HepG2 (cell line): Measurements from ENCODE around the gene SIDT1. TPM values are rescaled to one million over a fixed set of nuclear protein-coding genes. Genes with fewer than 3 reads are reported as not detected.

ENCODE experiments used
- ATAC-seq: fragments of 200-7000 bp; cut with Tn5 transposase; 3 replicates; pipeline ENCODE4 v1.9.1; 2020; ENCODE audit warnings: mild to moderate bottlenecking, moderate library complexity
- BruUV-seq: library from RNA; stranded (reverse); fragments of 400-500 nt; replicated peaks from 2 replicates; lab custom pipeline; 2021; lab: Mats Ljungman, UMichigan
- CTCF ChIA-PET: fragments of 300-600 bp; formaldehyde crosslinking; extraction: SDS; loops from one replicate; lab custom pipeline; 2021; ENCODE audit warnings: low total read pairs, inconsistent platforms, low intra/inter-chr PET ratio; lab: Yijun Ruan, JAX
- POLR2A ChIA-PET: fragments of 350-600 bp; sonication (Branson Sonifier 250); formaldehyde crosslinking; loops from one replicate; lab custom pipeline; 2020; ENCODE audit warnings: antibody characterized with exemption, inconsistent platforms; lab: Yijun Ruan, JAX
- DNase-seq: peaks from one replicate; pipeline ENCODE4 v3.0.0-alpha.2; 2015; ENCODE audit warnings: low spot score
- FAIRE-seq: peaks from 3 replicates; lab custom pipeline; 2011; peaks lifted over from hg19 to GRCh38; lab: Jason Lieb, UNC
- H2AFZ ChIP-seq: one replicate; pipeline ENCODE4 v1.6.1; 2011; ENCODE audit warnings: low read length, inconsistent platforms
- H3K27ac ChIP-seq: fragments of 300-600 bp; 3 replicates; pipeline ENCODE4 v1.8.0; 2011; ENCODE audit warnings: mixed run types, mild to moderate bottlenecking, mixed read lengths, low read length, inconsistent platforms; ENCODE audit not compliant: insufficient read depth; ENCODE audit errors: extremely low read length
- H3K27me3 ChIP-seq, 2 experiments: fragments of 200-600 bp in 1 of 2; 2 replicates in 1 of 2; 3 replicates in 1 of 2; pipeline versions ENCODE4 v1.6.0 to v1.8.0; 2011; ENCODE audit warnings: low read length in 2 of 2, mild to moderate bottlenecking in 2 of 2, moderate library complexity in 2 of 2, inconsistent platforms in 1 of 2; ENCODE audit not compliant: insufficient read depth in 2 of 2, control insufficient read depth in 1 of 2
- H3K36me3 ChIP-seq, 2 experiments: fragments of 200-600 bp in 1 of 2; replicated peaks in 1 of 2; 2 replicates in 1 of 2; 3 replicates in 1 of 2; pipeline versions ENCODE4 v1.5.1 to v1.8.0; 2011; ENCODE audit warnings: low read length in 2 of 2, inconsistent platforms in 1 of 2; ENCODE audit not compliant: insufficient read depth in 2 of 2, control insufficient read depth in 1 of 2
- H3K4me1 ChIP-seq: 2 replicates; pipeline ENCODE4 v1.5.1; 2012; ENCODE audit warnings: low read length, inconsistent platforms; ENCODE audit not compliant: insufficient read depth
- H3K4me2 ChIP-seq: 2 replicates; pipeline ENCODE4 v1.6.0; 2011; ENCODE audit warnings: low read depth, low read length, inconsistent platforms
- H3K4me3 ChIP-seq, 3 experiments: fragments of 200-600 bp in 1 of 3; sonication (generic), shearing (Covaris generic) in 1 of 3; replicated peaks in 1 of 3; 2 replicates each; pipeline ENCODE4 v1.5.1; 2011 to 2016; ENCODE audit warnings: low read length in 3 of 3, inconsistent platforms in 2 of 3, low read depth in 2 of 3, mild to moderate bottlenecking in 2 of 3, control low read depth in 1 of 3, mixed read lengths in 1 of 3; ENCODE audit not compliant: insufficient read depth in 1 of 3
- H3K79me2 ChIP-seq: one replicate; pipeline ENCODE4 v1.6.1; 2011; ENCODE audit warnings: low read length, inconsistent platforms; ENCODE audit not compliant: insufficient read depth
- H3K9ac ChIP-seq: 2 replicates; pipeline ENCODE4 v1.6.0; 2011; ENCODE audit warnings: mild to moderate bottlenecking, low read depth, low read length, inconsistent platforms; ENCODE audit not compliant: insufficient read depth
- H3K9me3 ChIP-seq: 2 replicates; pipeline ENCODE4 v1.5.1; 2012; ENCODE audit warnings: mild to moderate bottlenecking, low read length
- H4K20me1 ChIP-seq: 2 replicates; pipeline ENCODE4 v1.6.0; 2011; ENCODE audit warnings: inconsistent platforms, mild to moderate bottlenecking, low read length, moderate library complexity; ENCODE audit not compliant: insufficient read depth
- ATF4 ChIP-seq, 2 experiments: fragments of 450-650 bp in 1 of 2; sonication (generic) in 1 of 2; formaldehyde crosslinking; IDR thresholded peaks; 2 replicates each; pipeline versions ENCODE4 v1.5.0 to v1.8.0; 2020 to 2022; ENCODE audit warnings: mild to moderate bottlenecking in 1 of 2, missing genetic modification reagents in 1 of 2
- ATF7-NPFF ChIP-seq: sonication (generic); formaldehyde crosslinking; IDR thresholded peaks from 2 replicates; pipeline ENCODE4 v1.8.1; 2023; ENCODE audit warnings: mild to moderate bottlenecking, low read depth, missing genetic modification reagents, moderate library complexity
- CEBPB ChIP-seq: IDR thresholded peaks from 2 replicates; pipeline ENCODE4 v1.6.1; 2011; ENCODE audit warnings: low read depth, low read length, improper control_type of control experiment, borderline replicate concordance
- CEBPG ChIP-seq: IDR thresholded peaks from 2 replicates; pipeline ENCODE4 v1.6.1; 2016
- ERF ChIP-seq: IDR thresholded peaks from 2 replicates; pipeline ENCODE4 v1.6.1; 2018; ENCODE audit warnings: missing biosample characterization, missing genetic modification reagents
- GPBP1L1 ChIP-seq: sonication (generic); formaldehyde crosslinking; IDR thresholded peaks from 2 replicates; pipeline ENCODE4 v1.5.0; 2020; ENCODE audit warnings: mild to moderate bottlenecking, missing genetic modification reagents
- KDM6A ChIP-seq: IDR thresholded peaks from 2 replicates; pipeline ENCODE4 v1.6.1; 2016; ENCODE audit warnings: low read depth
- MED13 ChIP-seq: sonication (generic); formaldehyde crosslinking; IDR thresholded peaks from 2 replicates; pipeline ENCODE4 v1.5.0; 2020; ENCODE audit warnings: missing genetic modification reagents
- NR2F1 ChIP-seq, 2 experiments: fragments of 450-650 bp in 1 of 2; formaldehyde crosslinking in 1 of 2; IDR thresholded peaks; 2 replicates each; pipeline versions ENCODE4 v1.5.0 to v1.6.1; 2016 to 2020; ENCODE audit warnings: mild to moderate bottlenecking in 1 of 2, missing compliant biosample characterization in 1 of 2, missing genetic modification reagents in 1 of 2, moderate library complexity in 1 of 2
- PTBP1 ChIP-seq: fragments of 200-400 bp; formaldehyde crosslinking; IDR thresholded peaks from 2 replicates; pipeline ENCODE4 v1.6.1; 2018; ENCODE audit warnings: low read length, low read depth; ENCODE audit not compliant: poor library complexity, severe bottlenecking
- SPEN ChIP-seq: sonication (generic); formaldehyde crosslinking; IDR thresholded peaks from 2 replicates; pipeline ENCODE4 v1.5.1; 2020; ENCODE audit warnings: low read depth, mild to moderate bottlenecking, missing genetic modification reagents
- ZBTB3 ChIP-seq: sonication (generic); formaldehyde crosslinking; IDR thresholded peaks from 2 replicates; pipeline ENCODE4 v1.4.0; 2020; ENCODE audit warnings: low read depth, mild to moderate bottlenecking, moderate library complexity, missing genetic modification reagents, borderline replicate concordance
- ZNF234 ChIP-seq: sonication (generic); formaldehyde crosslinking; conservative IDR thresholded peaks from 2 replicates; pipeline ENCODE4 v1.5.1; 2020; ENCODE audit warnings: mild to moderate bottlenecking, missing genetic modification reagents
- WGBS: methylation state at CpG from one replicate; pipeline ENCODE4 v1.1.6; 2017; ENCODE audit warnings: low lambda C conversion rate; 5-methylcytosine and 5-hydroxymethylcytosine counted together
- in situ Hi-C: cut with HindIII; loops from 2 replicates; pipeline ENCODE4 v1.10.0; 2017; ENCODE audit warnings: low pct_unique_long_range_greater_than_20kb; ENCODE audit not compliant: extremely low pct_ligation_motif_present
- intact Hi-C: fragments of 100-400 bp; cut with micrococcal nuclease; formaldehyde crosslinking; loops from one replicate; pipeline ENCODE4 v1.10.0; 2022; ENCODE audit not compliant: unreplicated experiment
- polyA plus RNA-seq, 8 experiments: library from polyadenylated mRNA; depleted of rRNA in 3 of 8; stranded (reverse) in 7 of 8; unstranded in 1 of 8; fragments of >200 nt; fragmentation: Illumina TruSeq in 4 of 8; extraction: Trizol in 4 of 8; gene quantifications; 2 replicates each; pipeline versions ENCODE4 v1.2.1 to v1.2.3, GENCODE V29; 2011 to 2016; ENCODE audit warnings: low read depth in 4 of 8, missing spikeins in 1 of 8, mixed read lengths in 1 of 8; ENCODE audit not compliant: insufficient read depth in 1 of 8
- total RNA-seq, 5 experiments: library from RNA; depleted of rRNA; stranded (reverse); fragments of >200 nt; fragmentation: Illumina TruSeq; extraction: Trizol; gene quantifications; 2 replicates each; pipeline ENCODE4 v1.2.3, GENCODE V29; 2016; ENCODE audit warnings: low read depth in 1 of 5

SIDT1 gene
- total and polyA plus RNA-seq, 2 of the 13 experiments (the other 11 are each of a cell fraction or from before 2014, with no cell fraction given): 0.07 TPM

- ChIA-PET POLR2A (no interaction called here), CTCF (no interaction called here)
- Histone ChIP-seq H3K4me2 (no peak overlapping the region), H3K27me3 (no peaks in the 10 kb centered on the region; a peak in 2 of 5 replicates), H3K27ac (no peak overlapping the region), H3K9me3 (no peaks in the 10 kb centered on the region), H3K79me2 (peaks cover 28% of the 10 kb centered on the region), H3K4me1 (peaks cover 27% of the 10 kb centered on the region), H4K20me1 (no peaks in the 10 kb centered on the region), H2AFZ (no peak overlapping the region), H3K9ac (no peak overlapping the region), H3K36me3 (peaks cover 3 to 8% of the 10 kb centered on the region in 2 experiments; a peak in 3 of 5 replicates), H3K4me3 (no peak overlapping the region)
- 94% methylated on average over 1 of the region's 1 CpG for WGBS
- ATAC-seq: no peak
- BruUV-seq: no TSS peak
- no peak for DNase-seq
- TF ChIP-seq KDM6A (CRISPR knock-in tag) (no peak), MED13 (CRISPR knock-in tag) (no peak), CEBPB (peak; percentile 78; the same call in 1 of the 2 replicates), CEBPG (peak; percentile 45; the same call in 1 of the 2 replicates), ATF4 (CRISPR knock-in tag; IDR thresholded peaks at IDR 0.05) (no peak)
- in situ Hi-C loops: no loop called here
- intact Hi-C loops: no loop called here
- no peak for FAIRE-seq
These were observed 23.4 kb upstream of the SIDT1 start for GRCh38 chr3:113508966-113509365.

- DNase-seq (peak; percentile 1), ATAC-seq (peak; percentile 41), FAIRE-seq (peak; percentile 28)
- no peaks in the 10 kb centered on the region for H4K20me1 ChIP-seq
- in situ Hi-C loops (no loop called here), intact Hi-C loops (loop anchor here (2.0 to 10.0 kb wide), 2 partner anchors 18 to 540 kb away; partner anchors contain the start of genes CCDC191, QTRT2 and SIDT1)
- H3K9ac ChIP-seq: peak overlapping the region; percentile 75
- H2AFZ ChIP-seq: peak overlapping the region; percentile 85
- H3K27ac ChIP-seq: peak overlapping the region; percentile 78
- H3K4me3 ChIP-seq: peak overlapping the region; percentile 66 to 86 (median 75)
- H3K79me2 ChIP-seq: peaks cover 22% of the 10 kb centered on the region
- BruUV-seq: no TSS peak
- H3K9me3 ChIP-seq: no peaks in the 10 kb centered on the region
- WGBS: 2% methylated on average over 9 of the region's 9 CpGs
- ChIA-PET CTCF (no interaction called here), POLR2A (interaction anchor here (0.6 to 2.3 kb wide), 9 partner anchors 29 to 232 kb away, joined by 3 to 19 read pairs (median 5); partner anchors contain the start of genes ATP6V1A, CFAP44, NAA50 and USF3)
- peaks cover 28% of the 10 kb centered on the region for H3K4me1 ChIP-seq
- no peaks in the 10 kb centered on the region; a peak in 2 of 5 replicates for H3K27me3 ChIP-seq
- H3K36me3 ChIP-seq: no peaks in the 10 kb centered on the region; a peak in 1 of 5 replicates
- peak overlapping the region; percentile 91 for H3K4me2 ChIP-seq
- TF ChIP-seq ERF (CRISPR knock-in tag): no peak
- no peak for TF ChIP-seq ATF7-NPFF (CRISPR knock-in tag)
- TF ChIP-seq ZNF234 (CRISPR knock-in tag): peak; percentile 29; the same call in 1 of the 2 replicates
- TF ChIP-seq GPBP1L1 (CRISPR knock-in tag): no peak
- no peak for TF ChIP-seq NR2F1 (CRISPR knock-in tag; IDR thresholded peaks at IDR 0.05)
- no peak for TF ChIP-seq ZBTB3 (CRISPR knock-in tag)
- 0 out of 2 replicates have a peak, but pooled peaks have one; percentile 8 for TF ChIP-seq SPEN (CRISPR knock-in tag)
- no peak for TF ChIP-seq PTBP1
These were observed 18.0 kb upstream of the SIDT1 start for GRCh38 chr3:113514265-113514769.
